Coronary artery (tissue), 2 donors: Measurements from ENCODE around the gene FRMD6.
"Not testable (repeated sequence)": the region's sequence is repeated elsewhere in the genome, so short reads cannot be mapped to it uniquely, and the experiment has no call there.

Source experiments
- DNase-seq: peaks from one replicate; pipeline ENCODE4 v3.0.0-alpha.2; 2017; ENCODE audit warnings: low spot score
- H3K27ac ChIP-seq, 2 donors: fragments of 200-600 bp; sonication (generic); one replicate each; pipeline ENCODE4 v1.5.1; 2016 to 2019
- H3K4me3 ChIP-seq: fragments of 200-600 bp; sonication (generic); 2 replicates; pipeline ENCODE4 v1.5.1; 2016; ENCODE audit warnings: mild to moderate bottlenecking, moderate library complexity
- CTCF ChIP-seq: fragments of 200-600 bp; sonication (generic); IDR thresholded peaks from one replicate; pipeline ENCODE4 v1.5.1; 2019; ENCODE audit warnings: antibody characterized with exemption

Gene FRMD6

GRCh38 chr14:51735851-51736250, 84.1 kb downstream of the FRMD6 start:
- no peak for TF ChIP-seq CTCF
- no peak overlapping the region for H3K27ac ChIP-seq

GRCh38 chr14:51738754-51739153, 87.0 kb downstream of the FRMD6 start:
- H3K4me3 ChIP-seq = no peak overlapping the region
- TF ChIP-seq CTCF = no peak
- DNase-seq = no peak
- H3K27ac ChIP-seq = no peak overlapping the region

More at GRCh38 chr14:51735851-51736250, 84.1 kb downstream of the FRMD6 start:
- H3K4me3 ChIP-seq = no peak overlapping the region
- no peak for DNase-seq

- TF ChIP-seq CTCF = no peak
- no peak overlapping the region for H3K4me3 ChIP-seq
- DNase-seq = no peak
- H3K27ac ChIP-seq = no peak overlapping the region
These were observed 91.9 kb downstream of the FRMD6 start for GRCh38 chr14:51743588-51744000.

GRCh38 chr14:51744372-51745130, 92.8 kb downstream of the FRMD6 start:
- no peak for DNase-seq

GRCh38 chr14:51746823-51747222, 95.1 kb downstream of the FRMD6 start:
- not testable (repeated sequence) for H3K4me3 ChIP-seq, H3K27ac ChIP-seq, DNase-seq

More at GRCh38 chr14:51744372-51745130, 92.8 kb downstream of the FRMD6 start:
- Histone ChIP-seq H3K4me3 (no peak overlapping the region), H3K27ac (no peak overlapping the region)
- TF ChIP-seq CTCF = no peak

- Histone ChIP-seq H3K27ac (no peak overlapping the region), H3K4me3 (no peak overlapping the region)
- no peak for TF ChIP-seq CTCF
- DNase-seq = no peak
These were observed 98.8 kb downstream of the FRMD6 start for GRCh38 chr14:51750542-51750941.

- H3K4me3 ChIP-seq, H3K27ac ChIP-seq, DNase-seq: not testable (repeated sequence)
These were observed 100.1 kb downstream of the FRMD6 start for GRCh38 chr14:51751611-51752345.

- H3K4me3 ChIP-seq, H3K27ac ChIP-seq, DNase-seq: not testable (repeated sequence)
These were observed 106.0 kb downstream of the FRMD6 start for GRCh38 chr14:51757756-51758155.
